Measurements from ENCODE around the gene RGS2. TPM values are rescaled to one million over a fixed set of nuclear protein-coding genes. Genes with fewer than 3 reads are reported as not detected.

RGS2 gene
- total and polyA plus RNA-seq, 2 experiments from 2014 or later, result 0.43 to 2.2 TPM

GRCh38 chr1:192821296-192821695, 12.5 kb downstream of the RGS2 start:
- Histone ChIP-seq H3K4me2 (ENCODE audit: unreplicated experiment) (no peak overlapping the region), H3F3A (ENCODE audit: insufficient read depth) (no peaks in the 10 kb centered on the region), H3K9ac (no peak overlapping the region), H3K27me3 (replicated peaks; ENCODE audit: insufficient read depth) (no peaks in the 10 kb centered on the region), H4K20me1 (ENCODE audit: insufficient read depth) (no peaks in the 10 kb centered on the region), H2AFZ (no peak overlapping the region), H3K9me3 (ENCODE audit: low read depth) (no peaks in the 10 kb centered on the region), H3K4me3 (no peak overlapping the region), H3K4me1 (ENCODE audit: insufficient read depth) (peaks cover 2% of the 10 kb centered on the region; the same call in 1 of the 2 replicates), H3K9me2 (ENCODE audit: insufficient read depth) (no peaks in the 10 kb centered on the region), H3K27ac (no peak overlapping the region), H3K79me2 (ENCODE audit: insufficient read depth) (no peaks in the 10 kb centered on the region), H3K36me3 (ENCODE audit: low read depth) (no peaks in the 10 kb centered on the region)
- 80 to 84% methylated on average over 3 of the region's 3 CpGs for WGBS, 2 experiments (ENCODE audit: low coverage in 1 of 2, low lambda C conversion rate in 2 of 2, missing lambda C conversion rate in 2 of 2)
- no peak for DNase-seq
- in situ Hi-C loops (cut with MboI), result loop anchor here (25.0 kb wide), 1 partner anchor 191 kb away; no protein-coding TSS in a partner anchor
- TF ChIP-seq EZH2phosphoT487 (IDR thresholded peaks at IDR 0.05; ENCODE audit: insufficient read depth, low read depth), result no peak
- no peak for TF ChIP-seq EZH2 (IDR thresholded peaks at IDR 0.05; ENCODE audit: insufficient read depth, poor library complexity, severe bottlenecking)

GRCh38 chr1:192824511-192824910, 15.7 kb downstream of the RGS2 start:
- WGBS, 2 experiments (ENCODE audit: low coverage in 1 of 2, low lambda C conversion rate in 2 of 2, missing lambda C conversion rate in 2 of 2), result 35 to 40% methylated on average over 1 of the region's 1 CpG
- Histone ChIP-seq H3K4me1 (ENCODE audit: insufficient read depth) (peaks cover 11% of the 10 kb centered on the region; the same call in 1 of the 2 replicates), H3K9me2 (ENCODE audit: insufficient read depth) (no peaks in the 10 kb centered on the region), H3K79me2 (ENCODE audit: insufficient read depth) (no peaks in the 10 kb centered on the region), H2AFZ (no peak overlapping the region), H4K20me1 (ENCODE audit: insufficient read depth) (no peaks in the 10 kb centered on the region), H3K27ac (no peak overlapping the region), H3K4me2 (ENCODE audit: unreplicated experiment) (no peak overlapping the region), H3F3A (ENCODE audit: insufficient read depth) (peaks cover 7% of the 10 kb centered on the region; the same call in 1 of the 2 replicates), H3K9ac (no peak overlapping the region), H3K27me3 (replicated peaks; ENCODE audit: insufficient read depth) (no peaks in the 10 kb centered on the region), H3K4me3 (no peak overlapping the region), H3K36me3 (ENCODE audit: low read depth) (no peaks in the 10 kb centered on the region), H3K9me3 (ENCODE audit: low read depth) (no peaks in the 10 kb centered on the region)
- in situ Hi-C loops (cut with MboI), result loop anchor here (25.0 kb wide), 1 partner anchor 188 kb away; no protein-coding TSS in a partner anchor
- no peak for DNase-seq
- TF ChIP-seq EZH2 (IDR thresholded peaks at IDR 0.05; ENCODE audit: insufficient read depth, poor library complexity, severe bottlenecking), result no peak
- no peak for TF ChIP-seq EZH2phosphoT487 (IDR thresholded peaks at IDR 0.05; ENCODE audit: insufficient read depth, low read depth)

- in situ Hi-C loops (cut with MboI), result no loop called here
- H3K27me3 ChIP-seq (replicated peaks; ENCODE audit: insufficient read depth), result no peaks in the 10 kb centered on the region
- no peak overlapping the region for H3K4me3 ChIP-seq
- H3K9me2 ChIP-seq (ENCODE audit: insufficient read depth), result no peaks in the 10 kb centered on the region
- H3K79me2 ChIP-seq (ENCODE audit: insufficient read depth), result no peaks in the 10 kb centered on the region
- H3K4me1 ChIP-seq (ENCODE audit: insufficient read depth), result peaks cover 11% of the 10 kb centered on the region; the same call in 1 of the 2 replicates
- no peaks in the 10 kb centered on the region for H3K36me3 ChIP-seq (ENCODE audit: low read depth)
- H3F3A ChIP-seq (ENCODE audit: insufficient read depth), result peaks cover 7% of the 10 kb centered on the region; the same call in 1 of the 2 replicates
- no peaks in the 10 kb centered on the region for H4K20me1 ChIP-seq (ENCODE audit: insufficient read depth)
- H3K4me2 ChIP-seq (ENCODE audit: unreplicated experiment), result no peak overlapping the region
- H3K9ac ChIP-seq, result no peak overlapping the region
- 56 to 64% methylated on average over 4 of the region's 4 CpGs for WGBS, 2 experiments (ENCODE audit: low coverage in 1 of 2, low lambda C conversion rate in 2 of 2, missing lambda C conversion rate in 2 of 2)
- TF ChIP-seq EZH2phosphoT487 (IDR thresholded peaks at IDR 0.05; ENCODE audit: insufficient read depth, low read depth), result no peak
- TF ChIP-seq EZH2 (IDR thresholded peaks at IDR 0.05; ENCODE audit: insufficient read depth, poor library complexity, severe bottlenecking), result no peak
- H3K9me3 ChIP-seq (ENCODE audit: low read depth), result no peaks in the 10 kb centered on the region
- H3K27ac ChIP-seq, result no peak overlapping the region
- DNase-seq, result peak; percentile 37
- no peak overlapping the region for H2AFZ ChIP-seq
Observed at GRCh38 chr1:192826791-192827546, 18.1 kb downstream of the RGS2 start.

DNA sequence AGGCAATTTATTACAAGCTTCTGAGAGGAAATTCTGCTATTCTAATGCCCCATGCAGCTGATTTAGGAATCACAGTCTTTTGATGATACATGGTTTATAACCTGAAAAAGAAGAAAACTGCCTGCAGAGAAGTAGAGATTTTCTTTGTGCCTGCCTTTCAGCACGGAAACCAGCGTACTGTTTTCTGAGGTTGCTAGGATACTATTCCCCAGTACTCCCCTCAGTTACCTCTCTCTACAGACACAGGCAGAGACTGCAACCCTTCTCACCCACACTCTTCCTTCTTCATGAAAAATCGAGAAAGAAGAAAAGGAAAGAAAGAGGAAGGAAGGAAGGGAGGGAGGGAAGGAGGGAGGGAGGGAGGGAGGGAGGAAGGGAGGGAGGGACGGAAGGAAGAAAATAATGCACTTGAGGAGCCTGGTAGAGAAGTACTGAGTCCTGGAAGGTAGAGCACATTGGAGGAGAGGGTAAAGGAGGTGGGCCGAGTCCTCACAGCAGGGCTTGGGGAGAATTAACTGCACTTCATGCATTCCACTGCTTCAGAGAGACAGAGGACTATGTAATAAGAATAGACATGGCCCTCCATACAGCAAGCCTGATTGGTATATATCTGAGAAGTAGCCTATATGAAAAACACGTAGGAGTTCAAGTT, 21.9 kb downstream of the RGS2 start:
- Histone ChIP-seq H3K4me3 (no peak overlapping the region), H3F3A (ENCODE audit: insufficient read depth) (peaks cover 7% of the 10 kb centered on the region; the same call in 1 of the 2 replicates), H3K4me1 (ENCODE audit: insufficient read depth) (peaks cover 16% of the 10 kb centered on the region), H3K9me3 (ENCODE audit: low read depth) (no peaks in the 10 kb centered on the region), H3K36me3 (ENCODE audit: low read depth) (no peaks in the 10 kb centered on the region), H3K4me2 (ENCODE audit: unreplicated experiment) (no peak overlapping the region), H2AFZ (no peak overlapping the region), H3K27me3 (replicated peaks; ENCODE audit: insufficient read depth) (no peaks in the 10 kb centered on the region), H3K9me2 (ENCODE audit: insufficient read depth) (no peaks in the 10 kb centered on the region), H3K79me2 (ENCODE audit: insufficient read depth) (no peaks in the 10 kb centered on the region), H4K20me1 (ENCODE audit: insufficient read depth) (no peaks in the 10 kb centered on the region), H3K9ac (no peak overlapping the region), H3K27ac (no peak overlapping the region)
- WGBS, 2 experiments (ENCODE audit: low coverage in 1 of 2, low lambda C conversion rate in 2 of 2, missing lambda C conversion rate in 2 of 2), result 48 to 50% methylated on average over 5 to 6 of the region's 6 CpGs
- in situ Hi-C loops (cut with MboI), result no loop called here
- DNase-seq, result no peak
- no peak for TF ChIP-seq EZH2 (IDR thresholded peaks at IDR 0.05; ENCODE audit: insufficient read depth, poor library complexity, severe bottlenecking)
- TF ChIP-seq EZH2phosphoT487 (IDR thresholded peaks at IDR 0.05; ENCODE audit: insufficient read depth, low read depth), result no peak

Data from GM23248 (cell line).